Psoas muscle (tissue), 8 donors: ENCODE data around the gene TTN. TPM values are rescaled to one million over a fixed set of nuclear protein-coding genes. Genes with fewer than 3 reads are reported as not detected.

Experiments used
- ATAC-seq, 4 donors: fragments of 200-7000 bp; cut with Tn5 transposase; one replicate each; pipeline ENCODE4 v1.9.1; 2020; ENCODE audit warnings: moderate library complexity in 3 of 4, mild to moderate bottlenecking in 2 of 4
- DNase-seq, 2 donors: peaks; one replicate each; pipeline ENCODE4 v3.0.0-alpha.2; 2020
- H3K27ac ChIP-seq: fragments of 200-600 bp; one replicate; pipeline ENCODE4 v1.8.0; 2022
- H3K27me3 ChIP-seq, 3 donors: fragments of 200-600 bp in 1 of 3; one replicate each; pipeline versions ENCODE4 v1.6.1 to v1.8.0; 2013 to 2022; ENCODE audit warnings: low read length in 2 of 3, mild to moderate bottlenecking in 2 of 3, moderate library complexity in 1 of 3; ENCODE audit not compliant: insufficient read depth in 3 of 3
- H3K36me3 ChIP-seq, 2 donors: fragments of 200-600 bp in 1 of 2; one replicate each; pipeline versions ENCODE4 v1.6.1 to v1.8.0; 2013 to 2022; ENCODE audit warnings: low read depth in 1 of 2, mild to moderate bottlenecking in 1 of 2, moderate library complexity in 1 of 2; ENCODE audit not compliant: insufficient read depth in 1 of 2
- H3K4me1 ChIP-seq: fragments of 200-600 bp; one replicate; pipeline ENCODE4 v1.8.0; 2022
- H3K4me3 ChIP-seq: fragments of 200-600 bp; one replicate; pipeline ENCODE4 v1.8.0; 2022; ENCODE audit warnings: mild to moderate bottlenecking
- H3K9me3 ChIP-seq: fragments of 200-600 bp; one replicate; pipeline ENCODE4 v1.8.0; 2022
- CTCF ChIP-seq: fragments of 200-600 bp; IDR thresholded peaks from one replicate; pipeline ENCODE4 v1.8.0; 2022; ENCODE audit warnings: antibody characterized with exemption
- WGBS, 3 donors: extraction: QIAGEN DNeasy Blood & Tissue Kit; methylation state at CpG; one replicate each; pipeline versions ENCODE4 v1.1.6 to v1.1.7; 2013; 5-methylcytosine and 5-hydroxymethylcytosine counted together
- intact Hi-C, 2 donors: fragments of 100-400 bp; cut with DNase I; formaldehyde crosslinking; loops; one replicate each; pipeline versions ENCODE4 v1.11.0 to v1.14.2; 2022
- polyA plus RNA-seq, 3 donors: library from polyadenylated mRNA; stranded (reverse); fragments of 200-250 nt; gene quantifications; one replicate each; pipeline ENCODE4 v1.2.3, GENCODE V29; 2013
- total RNA-seq, 4 donors: library from RNA; stranded (reverse); fragmentation: NEBNext Ultra II Directional in 2 of 4; extraction: Animal tissue kit (Norgen Biotek cat#: 25700) in 2 of 4; gene quantifications; one replicate each; pipeline versions ENCODE4 v1.2.1 to v1.2.4, GENCODE V29; 2021 to 2023
- donor health status: healthy with polysubstance abuse.
- donor health status: DM: no; HTN: no; CAD: no; lungs with moderate emphysema.
- donor health status: Bipolar disorder and iron deficiency.
- donor health status: healthy.
- donor health status: DM: yes; HTN: yes; CAD: no.
- donor health status: DM: no; HTN: no; CAD: no.
- donor health status: DM: no; HTN: no; CAD: no.
- donor health status: DM: yes; HTN: yes; CAD: no.

The TTN gene
- total and polyA plus RNA-seq, 7 donors, result 137 to 7,650 (median 4,462) TPM

GRCh38 chr2:178776751-178777150 is 30.5 kb downstream of the TTN start:
- H3K4me3 ChIP-seq, result peak overlapping the region; percentile 48
- H3K9me3 ChIP-seq, result no peaks in the 10 kb centered on the region
- H3K36me3 ChIP-seq, result peaks cover 21 to 100% of the 10 kb centered on the region in 2 donors
- intact Hi-C loops, result no loop called here
- peaks cover 85% of the 10 kb centered on the region for H3K4me1 ChIP-seq
- no peaks in the 10 kb centered on the region for H3K27me3 ChIP-seq
- ATAC-seq (peak; percentile 27 to 47 (median 40)), DNase-seq (no peak)
- peak overlapping the region; percentile 59 for H3K27ac ChIP-seq
- no peak for TF ChIP-seq CTCF
- WGBS, 3 donors, result 43 to 59% (median 43%) methylated on average over 4 of the region's 4 CpGs

GRCh38 chr2:178775975-178776374 is 31.2 kb downstream of the TTN start:
- intact Hi-C loops, result no loop called here
- peak overlapping the region; percentile 48 for H3K4me3 ChIP-seq
- peak overlapping the region; percentile 59 for H3K27ac ChIP-seq
- H3K27me3 ChIP-seq, result no peaks in the 10 kb centered on the region
- DNase-seq, result no peak
- H3K9me3 ChIP-seq, result no peaks in the 10 kb centered on the region
- H3K4me1 ChIP-seq, result peaks cover 85% of the 10 kb centered on the region
- peaks cover 23 to 100% of the 10 kb centered on the region in 2 donors for H3K36me3 ChIP-seq
- WGBS, 3 donors, result 39 to 51% (median 40%) methylated on average over 7 of the region's 7 CpGs
- no peak for TF ChIP-seq CTCF
- ATAC-seq, result peak; percentile 30 to 49 (median 38)

GRCh38 chr2:178770518-178770917 is 36.7 kb downstream of the TTN start:
- ATAC-seq (no peak), DNase-seq (no peak)
- Histone ChIP-seq H3K27me3 (no peaks in the 10 kb centered on the region), H3K9me3 (no peaks in the 10 kb centered on the region), H3K4me1 (peaks cover 93% of the 10 kb centered on the region), H3K4me3 (peak overlapping the region; percentile 48), H3K36me3 (peaks cover 16 to 100% of the 10 kb centered on the region in 2 donors), H3K27ac (peak overlapping the region; percentile 59)
- intact Hi-C loops, result no loop called here
- TF ChIP-seq CTCF, result no peak
- WGBS, 3 donors, result 50 to 71% (median 60%) methylated on average over 2 of the region's 2 CpGs

GRCh38 chr2:178767094-178768060 is 39.8 kb downstream of the TTN start:
- Histone ChIP-seq H3K4me3 (no peak overlapping the region), H3K27ac (peak overlapping the region; percentile 53), H3K9me3 (no peaks in the 10 kb centered on the region), H3K27me3 (no peaks in the 10 kb centered on the region), H3K36me3 (peaks cover 6 to 100% of the 10 kb centered on the region in 2 donors), H3K4me1 (peaks cover 73% of the 10 kb centered on the region)
- ATAC-seq (peak; percentile 13 to 34 (median 22)), DNase-seq (no peak)
- TF ChIP-seq CTCF, result no peak
- 21 to 34% (median 23%) methylated on average over 11 of the region's 11 CpGs for WGBS, 3 donors
- intact Hi-C loops, result no loop called here
